Activated CD4-positive, alpha-beta T cell treated with anti-CD3 and anti-CD28 coated beads, Interleukin-2, amount 10 ng/mL, durations not matched to agents 24 days and 14 days (primary cell): ENCODE measurements around the gene SUGP1. TPM values are rescaled to one million over a fixed set of nuclear protein-coding genes. Genes with fewer than 3 reads are reported as not detected.

Experiments
- DNase-seq: peaks from one replicate; pipeline ENCODE4 v3.0.0; 2022
- H3K27ac Mint-ChIP-seq: one replicate; pipeline ENCODE4 v1.8.0; 2022; ENCODE audit warnings: mild to moderate bottlenecking, mixed read lengths
- H3K27me3 Mint-ChIP-seq: one replicate; pipeline ENCODE4 v1.8.0; 2022; ENCODE audit warnings: mixed read lengths
- H3K36me3 Mint-ChIP-seq: one replicate; pipeline ENCODE4 v1.8.0; 2022; ENCODE audit warnings: low read depth, mild to moderate bottlenecking, mixed read lengths
- H3K4me1 Mint-ChIP-seq: one replicate; pipeline ENCODE4 v1.8.0; 2021; ENCODE audit warnings: mixed read lengths
- H3K4me3 Mint-ChIP-seq: one replicate; pipeline ENCODE4 v1.8.0; 2022; ENCODE audit warnings: mild to moderate bottlenecking, moderate library complexity, mixed read lengths
- H3K9me3 Mint-ChIP-seq: one replicate; pipeline ENCODE4 v1.8.0; 2021; ENCODE audit warnings: mixed read lengths
- intact Hi-C: fragments of 100-400 bp; cut with micrococcal nuclease; formaldehyde crosslinking; loops from one replicate; pipeline ENCODE4 v1.15.1; 2023
- total RNA-seq: library from RNA; stranded (reverse); gene quantifications from 2 replicates; pipeline ENCODE4 v1.2.3, GENCODE V29; 2022

Gene SUGP1
- total RNA-seq, 1 donor from 2014 or later = 72.0 TPM

GRCh38 chr19:19334063-19334988, 14.0 kb upstream of the SUGP1 start:
- H3K9me3 Mint-ChIP-seq = no peaks in the 10 kb centered on the region
- peaks cover 34% of the 10 kb centered on the region for H3K36me3 Mint-ChIP-seq
- no peak for DNase-seq
- no peaks in the 10 kb centered on the region for H3K27me3 Mint-ChIP-seq
- no peak overlapping the region for H3K4me3 Mint-ChIP-seq
- H3K4me1 Mint-ChIP-seq = peaks cover 2% of the 10 kb centered on the region
- no peak overlapping the region for H3K27ac Mint-ChIP-seq
- intact Hi-C loops = no loop called here

- Mint-ChIP-seq H3K27me3 (no peaks in the 10 kb centered on the region), H3K9me3 (no peaks in the 10 kb centered on the region), H3K4me3 (peak overlapping the region; percentile 54), H3K4me1 (peaks cover 30% of the 10 kb centered on the region), H3K36me3 (peaks cover 43% of the 10 kb centered on the region), H3K27ac (peak overlapping the region; percentile 88)
- intact Hi-C loops = no loop called here
- DNase-seq = peak; percentile 60
These were observed 8.8 kb upstream of the SUGP1 start for GRCh38 chr19:19329126-19329525.

DNA sequence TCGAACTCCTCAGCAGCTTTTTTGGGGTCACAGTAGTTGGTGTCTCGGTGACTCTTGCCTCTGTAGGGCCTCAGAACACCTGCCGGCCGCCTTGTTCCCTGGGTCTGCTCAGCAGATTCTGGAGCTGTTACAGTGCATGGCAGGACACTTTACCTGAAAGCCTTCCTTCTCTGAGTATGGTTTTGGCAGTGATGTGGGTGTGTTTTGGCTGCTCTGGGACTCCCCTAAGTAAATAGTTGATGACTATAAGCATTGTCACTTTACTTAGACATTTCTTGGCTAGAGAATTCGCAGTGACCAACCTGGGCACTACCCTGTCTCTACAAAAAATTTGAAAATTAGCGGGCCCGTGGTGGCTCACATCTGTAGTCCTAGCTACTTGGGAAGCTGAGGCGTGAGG, 7.4 kb upstream of the SUGP1 start:
- intact Hi-C loops = no loop called here
- no peaks in the 10 kb centered on the region for H3K9me3 Mint-ChIP-seq
- DNase-seq = no peak
- H3K4me1 Mint-ChIP-seq = peaks cover 34% of the 10 kb centered on the region
- no peak overlapping the region for H3K27ac Mint-ChIP-seq
- H3K4me3 Mint-ChIP-seq = no peak overlapping the region
- peaks cover 48% of the 10 kb centered on the region for H3K36me3 Mint-ChIP-seq
- no peaks in the 10 kb centered on the region for H3K27me3 Mint-ChIP-seq

GRCh38 chr19:19324059-19324770, 3.9 kb upstream of the SUGP1 start:
- H3K9me3 Mint-ChIP-seq = no peaks in the 10 kb centered on the region
- peaks cover 43% of the 10 kb centered on the region for H3K4me1 Mint-ChIP-seq
- H3K36me3 Mint-ChIP-seq = peaks cover 38% of the 10 kb centered on the region
- peak overlapping the region; percentile 13 for H3K4me3 Mint-ChIP-seq
- DNase-seq = no peak
- peak overlapping the region; percentile 2 for H3K27ac Mint-ChIP-seq
- intact Hi-C loops = no loop called here
- H3K27me3 Mint-ChIP-seq = no peaks in the 10 kb centered on the region

- peaks cover 32% of the 10 kb centered on the region for H3K36me3 Mint-ChIP-seq
- no peaks in the 10 kb centered on the region for H3K27me3 Mint-ChIP-seq
- peak overlapping the region; percentile 89 for H3K4me3 Mint-ChIP-seq
- peak overlapping the region; percentile 82 for H3K27ac Mint-ChIP-seq
- no peak for DNase-seq
- H3K4me1 Mint-ChIP-seq = peaks cover 41% of the 10 kb centered on the region
- intact Hi-C loops = no loop called here
- no peaks in the 10 kb centered on the region for H3K9me3 Mint-ChIP-seq
These were observed 850 bp upstream of the SUGP1 start for GRCh38 chr19:19321141-19321577.

DNA sequence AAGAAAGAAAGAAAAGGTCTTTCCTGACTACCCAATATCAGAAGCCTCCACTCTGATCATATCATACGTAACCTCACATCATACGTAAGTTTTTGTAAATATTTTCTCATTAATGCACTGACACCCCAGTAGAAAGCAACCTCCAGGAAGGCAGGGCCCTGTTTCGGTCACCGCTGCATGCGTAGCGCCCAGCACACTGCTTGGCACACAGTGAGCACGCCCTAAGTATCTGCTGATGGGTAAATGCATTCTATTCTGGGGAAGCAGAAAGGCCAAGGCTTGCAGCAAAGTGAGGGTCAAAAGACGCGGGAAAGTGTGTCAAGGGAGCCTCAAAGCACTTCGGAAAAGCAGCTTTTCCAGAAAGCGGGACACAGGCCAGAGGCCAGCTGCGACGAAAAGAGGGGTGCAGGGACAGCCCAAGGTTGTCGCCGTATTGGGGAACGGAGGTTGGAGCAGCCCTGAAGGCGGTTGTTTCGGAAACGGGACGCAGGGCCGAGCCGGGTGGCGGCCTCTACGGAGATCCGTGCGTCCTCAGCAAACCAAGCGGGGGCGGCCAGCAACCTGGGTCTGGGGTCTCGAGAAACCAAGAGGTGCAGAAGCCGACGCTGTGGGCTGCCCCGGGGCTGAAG, 463 bp downstream of the SUGP1 start:
- Mint-ChIP-seq H3K4me3 (peak overlapping the region; percentile 89), H3K4me1 (peaks cover 34% of the 10 kb centered on the region), H3K27ac (peak overlapping the region; percentile 99), H3K36me3 (peaks cover 29% of the 10 kb centered on the region), H3K9me3 (no peaks in the 10 kb centered on the region), H3K27me3 (no peaks in the 10 kb centered on the region)
- intact Hi-C loops = loop anchor here (1.0 kb wide), 5 partner anchors 65 to 196 kb away; partner anchors contain the start of genes BORCS8, NDUFA13 and RFXANK
- no peak for DNase-seq

- peaks cover 31% of the 10 kb centered on the region for H3K36me3 Mint-ChIP-seq
- no peaks in the 10 kb centered on the region for H3K27me3 Mint-ChIP-seq
- DNase-seq = no peak
- no peaks in the 10 kb centered on the region for H3K9me3 Mint-ChIP-seq
- H3K4me1 Mint-ChIP-seq = peaks cover 19% of the 10 kb centered on the region
- H3K27ac Mint-ChIP-seq = no peak overlapping the region
- H3K4me3 Mint-ChIP-seq = no peak overlapping the region
- intact Hi-C loops = no loop called here
These were observed 4.2 kb downstream of the SUGP1 start for GRCh38 chr19:19316082-19316481.

GRCh38 chr19:19315444-19315843, 4.9 kb downstream of the SUGP1 start:
- no peaks in the 10 kb centered on the region for H3K9me3 Mint-ChIP-seq
- H3K36me3 Mint-ChIP-seq = peaks cover 34% of the 10 kb centered on the region
- intact Hi-C loops = no loop called here
- no peak overlapping the region for H3K4me3 Mint-ChIP-seq
- no peak overlapping the region for H3K27ac Mint-ChIP-seq
- DNase-seq = no peak
- no peaks in the 10 kb centered on the region for H3K27me3 Mint-ChIP-seq
- peaks cover 19% of the 10 kb centered on the region for H3K4me1 Mint-ChIP-seq

- H3K27me3 Mint-ChIP-seq = no peaks in the 10 kb centered on the region
- peaks cover 38% of the 10 kb centered on the region for H3K36me3 Mint-ChIP-seq
These were observed 11.9 kb downstream of the SUGP1 start for GRCh38 chr19:19308373-19308772.

GRCh38 chr19:19306191-19306590, 14.1 kb downstream of the SUGP1 start:
- H3K9me3 Mint-ChIP-seq = no peaks in the 10 kb centered on the region
- intact Hi-C loops = no loop called here
- DNase-seq = no peak

More at GRCh38 chr19:19308373-19308772, 11.9 kb downstream of the SUGP1 start:
- Mint-ChIP-seq H3K4me3 (no peak overlapping the region), H3K4me1 (peaks cover 3% of the 10 kb centered on the region), H3K9me3 (no peaks in the 10 kb centered on the region), H3K27ac (no peak overlapping the region)
- intact Hi-C loops = no loop called here
- no peak for DNase-seq

DNA sequence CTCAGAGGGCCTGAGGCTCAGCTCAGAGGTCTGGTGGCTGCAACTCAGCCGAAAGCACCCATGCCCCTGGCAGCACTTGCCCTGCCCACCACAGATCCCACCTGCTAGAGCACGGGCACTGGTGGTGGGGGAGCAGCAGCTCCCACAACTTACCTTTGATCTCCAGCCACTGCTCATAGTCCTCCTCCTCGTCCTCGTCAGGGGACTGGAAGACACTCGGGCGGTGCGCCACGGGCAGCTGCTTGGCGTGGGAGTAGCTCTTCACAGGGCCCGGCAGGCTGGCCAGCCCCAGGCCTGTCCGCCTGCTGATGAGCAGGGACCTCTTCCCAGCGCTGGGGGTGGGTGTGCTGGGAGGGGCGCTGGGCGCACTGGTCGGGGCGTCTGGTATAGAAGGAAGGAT, 14.6 kb downstream of the SUGP1 start:
- no peak for DNase-seq
- Mint-ChIP-seq H3K4me3 (no peak overlapping the region), H3K9me3 (no peaks in the 10 kb centered on the region), H3K36me3 (peaks cover 39% of the 10 kb centered on the region), H3K27me3 (no peaks in the 10 kb centered on the region), H3K27ac (no peak overlapping the region), H3K4me1 (no peaks in the 10 kb centered on the region)
- intact Hi-C loops = no loop called here

More at GRCh38 chr19:19306191-19306590, 14.1 kb downstream of the SUGP1 start:
- Mint-ChIP-seq H3K4me1 (no peaks in the 10 kb centered on the region), H3K4me3 (no peak overlapping the region), H3K27me3 (no peaks in the 10 kb centered on the region), H3K27ac (no peak overlapping the region), H3K36me3 (peaks cover 40% of the 10 kb centered on the region)

DNA sequence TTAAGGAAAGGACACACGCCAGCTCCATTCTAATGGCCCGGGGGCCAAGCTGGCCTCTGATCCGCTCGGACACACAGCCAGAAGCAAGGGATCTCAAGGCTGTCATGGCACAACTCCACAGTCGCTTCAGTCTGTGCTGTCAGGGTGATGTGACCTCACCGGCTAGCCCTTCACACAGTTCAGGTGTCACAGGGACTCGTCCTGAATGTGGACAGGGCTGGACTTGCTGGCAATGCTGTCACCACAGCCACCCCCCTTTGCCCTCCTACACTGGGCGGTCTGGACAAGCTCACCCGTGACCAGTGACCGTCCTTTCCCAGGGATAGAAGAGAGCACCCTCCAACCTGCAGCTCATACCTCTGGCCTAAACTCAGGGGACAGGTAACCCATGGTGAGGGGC, 15.2 kb downstream of the SUGP1 start:
- Mint-ChIP-seq H3K4me1 (no peaks in the 10 kb centered on the region), H3K4me3 (no peak overlapping the region), H3K36me3 (peaks cover 35% of the 10 kb centered on the region), H3K27me3 (no peaks in the 10 kb centered on the region), H3K27ac (no peak overlapping the region), H3K9me3 (no peaks in the 10 kb centered on the region)
- no peak for DNase-seq
- intact Hi-C loops = no loop called here

- Mint-ChIP-seq H3K36me3 (peaks cover 32% of the 10 kb centered on the region), H3K27ac (no peak overlapping the region), H3K4me3 (no peak overlapping the region)
These were observed 15.9 kb downstream of the SUGP1 start for GRCh38 chr19:19304186-19304965.

More at GRCh38 chr19:19304186-19304965, 15.9 kb downstream of the SUGP1 start:
- no peak for DNase-seq
- no peaks in the 10 kb centered on the region for H3K27me3 Mint-ChIP-seq
- no peaks in the 10 kb centered on the region for H3K9me3 Mint-ChIP-seq
- no peaks in the 10 kb centered on the region for H3K4me1 Mint-ChIP-seq
- intact Hi-C loops = no loop called here
